GM23338 (cell line): ENCODE measurements around the gene YTHDF2. TPM values are rescaled to one million over a fixed set of nuclear protein-coding genes. Genes with fewer than 3 reads are reported as not detected.

Experiments
- ATAC-seq: fragments of 200-7000 bp; cut with Tn5 transposase; 3 replicates; pipeline ENCODE4 v1.9.1; 2020
- DNase-seq: peaks from one replicate; pipeline ENCODE4 v3.0.0-alpha.2; 2015; ENCODE audit warnings: low spot score
- H2AFZ ChIP-seq: fragments of 200-600 bp; sonication (generic); 2 replicates; pipeline ENCODE4 v1.8.0; 2016; ENCODE audit warnings: antibody characterized with exemption, mild to moderate bottlenecking, moderate library complexity
- H3F3A ChIP-seq: fragments of 200-600 bp; sonication (generic); replicated peaks from 2 replicates; pipeline ENCODE4 v1.8.0; 2017; ENCODE audit warnings: antibody characterized with exemption, mixed run types, low read depth
- H3K27ac ChIP-seq: fragments of 200-600 bp; sonication (generic); 2 replicates; pipeline ENCODE4 v1.6.1; 2016; ENCODE audit warnings: low read depth
- H3K27me3 ChIP-seq: fragments of 200-600 bp; sonication (generic); 2 replicates; pipeline ENCODE4 v1.8.0; 2016; ENCODE audit warnings: mild to moderate bottlenecking, mixed run types, moderate library complexity; ENCODE audit not compliant: insufficient read depth
- H3K36me3 ChIP-seq: fragments of 200-600 bp; sonication (generic); 2 replicates; pipeline ENCODE4 v1.8.0; 2016; ENCODE audit warnings: mild to moderate bottlenecking; ENCODE audit not compliant: insufficient read depth
- H3K4me1 ChIP-seq: fragments of 200-600 bp; sonication (generic); 2 replicates; pipeline ENCODE4 v1.8.0; 2016; ENCODE audit warnings: mild to moderate bottlenecking, moderate library complexity; ENCODE audit not compliant: insufficient read depth
- H3K4me2 ChIP-seq: fragments of 200-600 bp; sonication (generic); 2 replicates; pipeline ENCODE4 v1.7.1; 2017; ENCODE audit warnings: mixed run types
- H3K4me3 ChIP-seq: fragments of 200-600 bp; sonication (generic); 2 replicates; pipeline ENCODE4 v1.6.1; 2016; ENCODE audit warnings: mixed run types
- H3K79me2 ChIP-seq: fragments of 200-600 bp; sonication (generic); replicated peaks from 2 replicates; pipeline ENCODE4 v1.8.0; 2017; ENCODE audit warnings: mild to moderate bottlenecking; ENCODE audit not compliant: insufficient read depth
- H3K9me2 ChIP-seq: fragments of 200-600 bp; sonication (generic); 2 replicates; pipeline ENCODE4 v1.8.0; 2017; ENCODE audit not compliant: insufficient read depth
- H4K20me1 ChIP-seq: fragments of 200-600 bp; sonication (generic); replicated peaks from 2 replicates; pipeline ENCODE4 v1.8.0; 2017; ENCODE audit warnings: mild to moderate bottlenecking; ENCODE audit not compliant: insufficient read depth
- H3K27ac Mint-ChIP-seq: 2 replicates; pipeline ENCODE4 v1.8.0; 2020; ENCODE audit warnings: inconsistent platforms, mild to moderate bottlenecking, moderate library complexity, mixed read lengths
- H3K27me3 Mint-ChIP-seq: 3 replicates; pipeline ENCODE4 v1.8.0; 2022; ENCODE audit warnings: low read depth, mild to moderate bottlenecking, moderate library complexity, mixed read lengths, inconsistent platforms; ENCODE audit not compliant: insufficient read depth, poor library complexity
- H3K36me3 Mint-ChIP-seq: 3 replicates; pipeline ENCODE4 v1.8.0; 2021; ENCODE audit warnings: low read depth, mild to moderate bottlenecking, inconsistent platforms, moderate library complexity, mixed read lengths
- H3K4me1 Mint-ChIP-seq: 3 replicates; pipeline ENCODE4 v1.8.0; 2020; ENCODE audit warnings: mild to moderate bottlenecking, inconsistent platforms, mixed read lengths
- H3K4me3 Mint-ChIP-seq: 3 replicates; pipeline ENCODE4 v1.8.0; 2021; ENCODE audit warnings: moderate library complexity, mild to moderate bottlenecking, inconsistent platforms, mixed read lengths
- H3K9me3 Mint-ChIP-seq: 3 replicates; pipeline ENCODE4 v1.8.0; 2020; ENCODE audit warnings: moderate library complexity, mild to moderate bottlenecking, inconsistent platforms, mixed read lengths
- CREB1 ChIP-seq: fragments of 250-450 bp; sonication (Bioruptor Pico); IDR thresholded peaks from 2 replicates; pipeline ENCODE4 v1.5.0; 2020; ENCODE audit warnings: low read depth, mild to moderate bottlenecking, moderate library complexity
- ETS1 ChIP-seq: IDR thresholded peaks from 2 replicates; pipeline ENCODE4 v1.6.1; 2016; ENCODE audit warnings: antibody characterized with exemption
- EZH2 ChIP-seq: fragments of 200-600 bp; sonication (generic); IDR thresholded peaks from one replicate; pipeline ENCODE4 v1.8.0; 2017; ENCODE audit warnings: antibody characterized with exemption, mild to moderate bottlenecking, low read depth; ENCODE audit not compliant: unreplicated experiment
- EZH2phosphoT487 ChIP-seq: fragments of 200-600 bp; sonication (generic); IDR thresholded peaks from one replicate; pipeline ENCODE4 v1.8.1; 2018; ENCODE audit warnings: antibody characterized with exemption; ENCODE audit not compliant: unreplicated experiment
- JUNB ChIP-seq: IDR thresholded peaks from one replicate; pipeline ENCODE4 v1.6.1; 2016; ENCODE audit warnings: antibody characterized with exemption; ENCODE audit not compliant: unreplicated experiment
- NANOG ChIP-seq: IDR thresholded peaks from 2 replicates; pipeline ENCODE4 v1.6.1; 2016; ENCODE audit warnings: antibody characterized with exemption, borderline replicate concordance
- POLR2AphosphoS5 ChIP-seq: IDR thresholded peaks from 2 replicates; pipeline ENCODE4 v1.6.1; 2016; ENCODE audit warnings: antibody characterized with exemption, low read depth
- REST ChIP-seq: IDR thresholded peaks from one replicate; pipeline ENCODE4 v1.6.1; 2018; ENCODE audit warnings: antibody characterized with exemption; ENCODE audit not compliant: unreplicated experiment
- STAT1 ChIP-seq: IDR thresholded peaks from one replicate; pipeline ENCODE4 v1.6.1; 2016; ENCODE audit warnings: antibody characterized with exemption; ENCODE audit not compliant: unreplicated experiment
- ZNF114 ChIP-seq: fragments of 250-450 bp; sonication (Bioruptor Pico); IDR thresholded peaks from 2 replicates; pipeline ENCODE4 v1.5.0; 2020; ENCODE audit warnings: mild to moderate bottlenecking, moderate library complexity
- ZNF331 ChIP-seq: fragments of 250-450 bp; sonication (Bioruptor Pico); IDR thresholded peaks from 2 replicates; pipeline ENCODE4 v1.5.0; 2020; ENCODE audit warnings: low read depth, mild to moderate bottlenecking, moderate library complexity
- polyA plus RNA-seq: library from polyadenylated mRNA; unstranded; fragments of >200 nt; fragmentation: Nextera tagmentation; extraction: Ambion mirVana; gene quantifications from 2 replicates; pipeline ENCODE4 v1.2.1, GENCODE V29; 2016
- total RNA-seq: library from RNA; depleted of rRNA; stranded (reverse); fragments of >200 nt; shearing (Covaris generic); gene quantifications from 2 replicates; pipeline ENCODE4 v1.2.3, GENCODE V29; 2014
- TF ChIP-seq, protein P1 (sequence below), 2 experiments: fragments of 200-600 bp in 1 of 2; sonication (generic) in 1 of 2; conservative IDR thresholded peaks; 2 replicates each; pipeline versions ENCODE4 v1.5.1 to v1.6.1; 2016 to 2017; ENCODE audit warnings: antibody characterized with exemption in 2 of 2, low read depth in 2 of 2, mild to moderate bottlenecking in 2 of 2, moderate library complexity in 1 of 2

YTHDF2 gene
- total and polyA plus RNA-seq, 2 experiments from 2014 or later: 130 to 169 TPM

DNA sequence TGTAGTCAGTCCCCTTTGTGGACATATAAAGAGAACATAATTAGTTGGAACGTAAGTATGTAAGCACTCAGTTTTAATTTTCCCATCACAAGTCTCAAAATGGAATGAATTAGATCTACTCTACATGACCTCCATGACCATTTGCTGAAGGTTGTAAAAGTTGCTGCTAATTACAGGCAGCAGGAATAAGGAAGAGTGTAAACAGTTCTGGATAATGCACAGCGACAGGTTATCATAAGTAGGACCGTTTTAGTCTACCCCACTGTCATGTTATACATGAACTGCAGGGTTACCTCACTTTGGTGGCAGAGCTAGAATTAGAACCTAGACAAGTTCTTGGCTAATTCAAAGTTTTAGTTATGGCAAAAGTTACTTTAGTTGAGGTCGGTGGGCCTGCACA is 21.7 kb downstream of the YTHDF2 start:
- TF ChIP-seq ETS1 (no peak), STAT1 (no peak), NANOG (no peak), EZH2phosphoT487 (no peak), EZH2 (no peak), POLR2AphosphoS5 (no peak), CREB1 (no peak), REST (no peak), JUNB (no peak), ZNF114 (CRISPR knock-in tag) (no peak), ZNF331 (no peak)

GRCh38 chr1:28759257-28759656 is 22.5 kb downstream of the YTHDF2 start:
- H4K20me1 ChIP-seq: peaks cover 66% of the 10 kb centered on the region
- no peak for ATAC-seq
- H3K9me3 Mint-ChIP-seq: no peaks in the 10 kb centered on the region
- no peak for TF ChIP-seq NANOG
- no peak for TF ChIP-seq ZNF114 (CRISPR knock-in tag)
- no peak for TF ChIP-seq ETS1
- no peak for TF ChIP-seq CREB1
- no peak for TF ChIP-seq EZH2
- TF ChIP-seq POLR2AphosphoS5: no peak
- TF ChIP-seq STAT1: no peak
- no peak for TF ChIP-seq REST
- TF ChIP-seq ZNF331: no peak
- TF ChIP-seq, protein P1, sequence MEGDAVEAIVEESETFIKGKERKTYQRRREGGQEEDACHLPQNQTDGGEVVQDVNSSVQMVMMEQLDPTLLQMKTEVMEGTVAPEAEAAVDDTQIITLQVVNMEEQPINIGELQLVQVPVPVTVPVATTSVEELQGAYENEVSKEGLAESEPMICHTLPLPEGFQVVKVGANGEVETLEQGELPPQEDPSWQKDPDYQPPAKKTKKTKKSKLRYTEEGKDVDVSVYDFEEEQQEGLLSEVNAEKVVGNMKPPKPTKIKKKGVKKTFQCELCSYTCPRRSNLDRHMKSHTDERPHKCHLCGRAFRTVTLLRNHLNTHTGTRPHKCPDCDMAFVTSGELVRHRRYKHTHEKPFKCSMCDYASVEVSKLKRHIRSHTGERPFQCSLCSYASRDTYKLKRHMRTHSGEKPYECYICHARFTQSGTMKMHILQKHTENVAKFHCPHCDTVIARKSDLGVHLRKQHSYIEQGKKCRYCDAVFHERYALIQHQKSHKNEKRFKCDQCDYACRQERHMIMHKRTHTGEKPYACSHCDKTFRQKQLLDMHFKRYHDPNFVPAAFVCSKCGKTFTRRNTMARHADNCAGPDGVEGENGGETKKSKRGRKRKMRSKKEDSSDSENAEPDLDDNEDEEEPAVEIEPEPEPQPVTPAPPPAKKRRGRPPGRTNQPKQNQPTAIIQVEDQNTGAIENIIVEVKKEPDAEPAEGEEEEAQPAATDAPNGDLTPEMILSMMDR (conservative IDR thresholded peaks at IDR 0.05; ENCODE audit: low read depth in 2 of 2): no peak
- TF ChIP-seq EZH2phosphoT487: no peak
- no peak for TF ChIP-seq JUNB

More for the DNA sequence above, 21.7 kb downstream of the YTHDF2 start:
- H3K36me3 Mint-ChIP-seq: peaks cover 39% of the 10 kb centered on the region
- H3F3A ChIP-seq: peaks cover 20% of the 10 kb centered on the region; the same call in 1 of the 2 replicates
- peaks cover 6% of the 10 kb centered on the region; the same call in 1 of the 2 replicates for H3K36me3 ChIP-seq
- H3K4me1 Mint-ChIP-seq: peaks cover 10% of the 10 kb centered on the region
- no peak overlapping the region for H3K4me3 ChIP-seq
- no peak for ATAC-seq
- no peaks in the 10 kb centered on the region for H3K27me3 ChIP-seq
- DNase-seq: no peak
- peaks cover 33% of the 10 kb centered on the region for H3K4me1 ChIP-seq
- H3K9me2 ChIP-seq: no peaks in the 10 kb centered on the region
- H3K79me2 ChIP-seq: peaks cover 100% of the 10 kb centered on the region
- H3K4me2 ChIP-seq: no peak overlapping the region
- no peak overlapping the region for H3K27ac ChIP-seq
- H3K27me3 Mint-ChIP-seq: peaks cover 1% of the 10 kb centered on the region
- H3K27ac Mint-ChIP-seq: no peak overlapping the region
- peaks cover 75% of the 10 kb centered on the region for H4K20me1 ChIP-seq
- no peak overlapping the region for H2AFZ ChIP-seq
- no peak overlapping the region for H3K4me3 Mint-ChIP-seq
- no peaks in the 10 kb centered on the region for H3K9me3 Mint-ChIP-seq

More at GRCh38 chr1:28759257-28759656, 22.5 kb downstream of the YTHDF2 start:
- H2AFZ ChIP-seq: no peak overlapping the region
- no peak overlapping the region for H3K4me3 ChIP-seq
- no peak for DNase-seq
- H3K4me1 Mint-ChIP-seq: peaks cover 5% of the 10 kb centered on the region; the same call in 2 of the 3 replicates
- peaks cover 28% of the 10 kb centered on the region for H3K4me1 ChIP-seq
- H3K27me3 ChIP-seq: no peaks in the 10 kb centered on the region
- peaks cover 1% of the 10 kb centered on the region for H3K27me3 Mint-ChIP-seq
- no peak overlapping the region for H3K4me2 ChIP-seq
- H3K36me3 ChIP-seq: peaks cover 6% of the 10 kb centered on the region; the same call in 1 of the 2 replicates
- H3K27ac Mint-ChIP-seq: no peak overlapping the region
- peaks cover 33% of the 10 kb centered on the region for H3K36me3 Mint-ChIP-seq
- peaks cover 100% of the 10 kb centered on the region for H3K79me2 ChIP-seq
- H3K9me2 ChIP-seq: no peaks in the 10 kb centered on the region
- peaks cover 20% of the 10 kb centered on the region; the same call in 1 of the 2 replicates for H3F3A ChIP-seq
- H3K4me3 Mint-ChIP-seq: no peak overlapping the region
- no peak overlapping the region; the same call in 1 of the 2 replicates for H3K27ac ChIP-seq
